ENCODE measurements around the gene SPCS2.
"Not testable (repeated sequence)": the region's sequence is repeated elsewhere in the genome, so short reads cannot be mapped to it uniquely, and the experiment has no call there.

Gene SPCS2

DNA sequence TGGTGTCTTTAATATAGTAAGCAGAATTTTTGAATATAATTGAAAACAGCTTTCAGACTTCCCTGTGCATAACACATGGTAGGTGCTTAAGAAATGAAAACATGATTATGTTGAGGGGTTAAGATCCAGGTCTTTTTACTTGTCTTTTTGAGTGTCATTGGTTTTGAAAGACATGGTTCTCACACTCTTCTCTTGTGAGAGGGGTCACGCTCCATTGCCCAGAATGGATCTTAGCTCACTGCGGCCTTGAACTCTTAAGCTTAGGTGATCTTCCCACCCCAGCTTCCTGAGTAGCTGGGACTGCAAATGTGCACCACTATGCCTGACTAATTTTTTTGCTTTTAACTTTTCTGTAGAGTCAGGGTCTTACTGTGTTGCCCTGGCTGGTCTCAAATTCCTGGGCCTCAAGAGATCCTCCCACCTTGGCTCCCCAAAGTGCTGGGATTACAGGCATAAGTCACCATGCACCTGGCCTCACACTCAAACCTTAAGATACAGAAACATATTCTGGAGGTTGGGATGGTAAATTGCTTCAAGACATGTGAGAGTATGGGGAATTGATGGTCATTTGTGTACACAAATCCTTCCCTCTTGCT lies 1.4 kb downstream of the SPCS2 start:
- DNase-seq (ENCODE audit: low read depth) = no peak

GRCh38 chr11:74951226-74951625 lies 2.2 kb downstream of the SPCS2 start:
- no peak for DNase-seq (ENCODE audit: low read depth)

DNA sequence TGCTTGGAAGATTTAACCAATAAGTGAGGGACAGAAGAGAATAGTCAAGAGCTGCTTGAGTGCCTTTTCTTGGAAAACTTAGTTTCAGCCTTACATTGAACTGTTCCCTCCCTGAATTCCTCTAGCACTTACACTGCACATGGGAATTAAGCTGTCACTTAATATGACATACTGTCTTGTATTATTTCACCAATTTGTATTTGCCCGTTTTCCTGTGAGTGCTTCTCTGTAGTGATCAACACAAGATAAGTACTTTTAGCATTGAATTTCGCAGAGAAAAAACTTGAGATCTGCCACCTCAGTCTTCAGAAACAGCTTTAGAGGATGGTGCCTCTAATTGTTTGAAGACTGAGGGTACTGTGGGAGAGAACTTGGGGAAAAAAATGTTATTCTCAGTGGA lies 3.7 kb downstream of the SPCS2 start:
- no peak for DNase-seq (ENCODE audit: low read depth)

DNA sequence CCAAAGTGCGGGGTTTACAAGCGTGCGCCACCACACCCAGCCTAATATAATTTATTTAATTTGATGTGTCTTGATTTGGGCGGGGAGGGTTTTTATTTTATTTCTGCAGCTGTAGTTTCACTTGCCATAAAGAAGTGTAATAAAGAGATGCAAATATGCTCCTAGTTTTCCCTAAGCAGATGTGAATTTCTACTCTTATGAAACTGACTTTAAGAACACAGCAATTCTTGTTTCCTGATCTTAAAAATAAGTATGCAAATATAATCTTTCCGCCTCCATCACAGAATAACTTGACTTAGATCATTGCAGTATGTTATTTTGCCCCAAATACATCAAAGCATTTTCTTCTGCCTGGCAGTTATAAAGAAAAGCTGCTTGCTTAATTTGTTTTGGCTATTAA lies 4.4 kb downstream of the SPCS2 start:
- no peak for DNase-seq (ENCODE audit: low read depth)

DNA sequence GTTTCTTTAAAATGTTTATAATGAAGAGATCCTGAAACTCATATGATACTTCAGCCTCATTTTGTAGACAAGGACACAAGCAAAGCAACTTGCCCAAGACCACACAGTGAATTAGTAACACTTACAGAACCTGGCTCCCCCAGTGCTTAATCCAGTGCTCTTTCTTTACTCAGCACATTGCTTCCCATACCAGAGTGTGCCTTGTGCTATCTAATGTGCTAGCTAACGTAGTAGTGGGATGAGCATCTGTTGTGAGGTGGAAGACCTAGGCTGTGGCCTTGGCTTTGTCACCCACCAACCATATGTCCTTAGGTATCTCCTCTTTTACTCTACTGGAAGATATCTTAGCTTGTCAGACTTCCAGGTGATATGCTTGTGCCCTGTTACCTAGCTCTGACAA lies 5.1 kb downstream of the SPCS2 start:
- no peak for DNase-seq (ENCODE audit: low read depth)

- no peak for DNase-seq (ENCODE audit: low read depth)
Observed at GRCh38 chr11:74956397-74957015, 7.4 kb downstream of the SPCS2 start.

- no peak for DNase-seq (ENCODE audit: low read depth)
Observed at GRCh38 chr11:74957937-74958629, 9.0 kb downstream of the SPCS2 start.

GRCh38 chr11:74960128-74960527 lies 11.1 kb downstream of the SPCS2 start:
- not testable (repeated sequence) for DNase-seq (ENCODE audit: low read depth)

GRCh38 chr11:74966651-74967050 lies 17.6 kb downstream of the SPCS2 start:
- DNase-seq (ENCODE audit: low read depth) = peak; percentile 60

- no peak for DNase-seq (ENCODE audit: low read depth)
Observed at GRCh38 chr11:74970852-74971395, 21.9 kb downstream of the SPCS2 start.

- no peak for DNase-seq (ENCODE audit: low read depth)
Observed at GRCh38 chr11:74971424-74971823, 22.4 kb downstream of the SPCS2 start.

DNA sequence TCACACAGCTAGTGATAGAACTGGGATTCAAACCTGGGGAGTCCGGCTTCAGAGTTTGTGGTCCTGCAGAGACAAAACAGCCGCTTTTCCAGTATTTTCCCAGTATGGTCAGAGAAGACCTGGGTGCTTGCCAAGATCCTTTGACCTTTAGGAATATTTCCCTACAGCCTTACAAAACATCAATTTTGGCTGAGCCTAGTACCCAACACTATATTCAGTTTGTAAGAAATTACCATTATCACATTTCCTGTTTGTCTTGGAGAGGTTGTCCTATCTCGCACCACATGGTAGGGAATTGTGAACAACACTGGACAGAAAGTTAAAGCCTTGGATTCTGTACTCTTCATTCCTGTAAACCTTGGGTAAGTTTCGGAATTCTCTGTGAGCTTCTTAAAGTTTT lies 29.0 kb downstream of the SPCS2 start:
- DNase-seq (ENCODE audit: low read depth) = no peak

DNA sequence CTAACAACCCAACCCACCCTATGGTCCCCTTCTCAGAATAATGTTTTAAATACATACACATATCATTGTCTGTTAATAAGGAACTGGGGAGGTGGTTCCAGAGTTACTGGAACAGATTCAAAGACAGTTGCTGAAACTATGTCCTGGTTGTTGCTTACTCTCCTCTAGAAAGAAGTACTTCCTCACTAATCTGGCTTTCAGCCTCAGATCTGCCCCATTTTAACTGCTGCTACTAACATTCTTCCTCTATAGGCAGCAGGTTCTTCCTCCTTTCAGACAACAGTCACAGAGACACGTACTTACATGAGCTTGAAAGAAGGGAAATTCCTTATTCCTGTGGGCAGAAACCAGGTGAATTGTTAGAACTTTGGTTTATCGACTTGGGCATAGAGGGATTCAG lies 31.6 kb downstream of the SPCS2 start:
- DNase-seq (ENCODE audit: low read depth) = no peak

GRCh38 chr11:74981888-74982287 lies 32.8 kb downstream of the SPCS2 start:
- DNase-seq (ENCODE audit: low read depth) = no peak

GRCh38 chr11:74984070-74984469 lies 35.0 kb downstream of the SPCS2 start:
- no peak for DNase-seq (ENCODE audit: low read depth)

DNA sequence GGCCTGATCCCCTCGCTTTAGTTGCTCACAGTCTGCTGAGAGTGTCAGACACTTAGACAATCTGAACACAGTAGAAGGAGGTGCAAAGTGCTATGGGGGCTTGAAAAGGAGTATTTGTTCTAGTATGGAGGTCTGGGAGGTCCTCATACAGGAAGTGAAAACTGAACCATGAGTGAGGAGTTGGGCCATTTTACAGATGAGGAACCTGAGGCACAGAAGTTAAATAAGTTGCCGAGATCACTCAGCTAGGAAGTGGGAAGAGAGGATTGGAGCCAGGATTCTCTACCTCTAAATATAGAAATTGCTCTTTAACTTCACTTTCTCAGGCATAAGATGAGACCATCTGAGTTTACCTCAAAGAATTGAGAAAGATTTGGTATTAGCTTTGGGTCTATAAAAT lies 35.7 kb downstream of the SPCS2 start:
- no peak for DNase-seq (ENCODE audit: low read depth)

- DNase-seq (ENCODE audit: low read depth) = peak; percentile 76
Observed at GRCh38 chr11:74988541-74989259, 39.6 kb downstream of the SPCS2 start, which contains the start of gene NEU3. NEU3 (plus strand) TSS chr11:74988933; CDS start chr11:74989061, 128 bp downstream.

DNA sequence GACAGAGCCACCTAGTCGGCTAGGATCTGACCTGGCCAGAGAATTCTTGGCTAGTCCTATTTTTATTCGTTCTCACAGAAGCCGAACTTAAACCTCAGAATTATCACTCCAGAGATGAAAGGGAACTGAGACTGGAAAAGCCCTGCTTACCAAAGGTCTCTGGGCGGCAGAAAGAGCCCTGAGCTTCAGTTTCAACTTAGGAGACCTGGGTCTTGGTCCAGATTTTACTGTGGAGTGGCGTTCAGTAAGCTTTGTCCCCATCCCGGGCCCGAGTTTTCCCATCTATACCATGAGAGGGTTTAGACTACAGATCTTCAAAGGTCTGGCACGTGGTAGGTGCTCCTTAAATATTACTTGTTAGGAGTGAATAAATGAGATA lies 40.2 kb downstream of the SPCS2 start:
- DNase-seq (ENCODE audit: low read depth) = no peak

- not testable (repeated sequence) for DNase-seq (ENCODE audit: low read depth)
Observed at GRCh38 chr11:74990150-74990549, 41.1 kb downstream of the SPCS2 start.

DNA sequence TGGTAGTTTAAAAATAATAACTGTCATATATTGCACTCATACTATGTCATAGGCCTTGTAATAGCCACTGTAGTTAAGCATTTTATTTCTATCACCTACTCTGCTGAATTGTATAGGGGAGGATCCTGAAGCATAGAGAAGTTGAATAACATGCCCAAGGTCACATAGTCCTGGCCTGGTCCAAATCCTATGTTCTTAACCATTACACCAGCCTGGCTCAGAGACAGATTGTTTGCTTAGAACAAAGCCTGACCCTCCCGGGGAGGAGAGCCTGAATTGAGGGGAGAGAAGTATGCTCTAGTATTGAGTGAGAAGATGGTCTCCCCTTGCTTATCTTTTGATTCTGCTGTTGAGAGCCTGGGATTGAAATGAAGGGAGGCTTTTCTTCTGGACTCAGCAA lies 41.9 kb downstream of the SPCS2 start:
- DNase-seq (ENCODE audit: low read depth) = no peak

- DNase-seq (ENCODE audit: low read depth) = no peak
Observed at GRCh38 chr11:74992852-74993251, 43.8 kb downstream of the SPCS2 start.

DNA sequence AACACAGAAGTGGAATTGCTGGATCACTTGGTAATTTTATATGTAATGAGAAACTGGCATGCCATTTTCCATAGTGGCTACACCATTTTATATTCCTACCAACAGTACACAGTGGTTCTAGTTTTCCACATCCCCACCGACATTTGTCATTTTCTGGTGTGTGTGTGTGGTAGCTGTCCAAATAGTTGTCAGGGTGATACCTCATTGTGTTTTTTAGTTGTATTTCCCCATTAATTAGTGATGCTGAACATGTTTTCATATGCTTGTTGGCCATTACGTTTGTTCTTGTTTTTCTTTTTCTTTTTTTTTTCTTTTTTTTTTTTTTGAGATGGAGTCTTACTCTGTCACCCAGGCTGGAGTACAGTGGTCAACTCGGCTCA lies 51.9 kb downstream of the SPCS2 start:
- no peak for DNase-seq (ENCODE audit: low read depth)

GRCh38 chr11:75001686-75002085 lies 52.6 kb downstream of the SPCS2 start:
- no peak for DNase-seq (ENCODE audit: low read depth)
